GM21423 (cell line): ENCODE results near the gene NME7.
A peak's percentile ranks its signal among the peaks of the same experiment; 100 is the strongest.
"Not testable (repeated sequence)": the region's sequence is repeated elsewhere in the genome, so short reads cannot be mapped to it uniquely, and the experiment has no call there.

ENCODE experiments used
- ATAC-seq: cut with Tn5 transposase; IDR thresholded peaks from one replicate; pipeline ENCODE4 v1.9.1; 2021; ENCODE audit warnings: mild to moderate bottlenecking, moderate library complexity; ENCODE audit not compliant: unreplicated experiment

NME7 gene, protein sequence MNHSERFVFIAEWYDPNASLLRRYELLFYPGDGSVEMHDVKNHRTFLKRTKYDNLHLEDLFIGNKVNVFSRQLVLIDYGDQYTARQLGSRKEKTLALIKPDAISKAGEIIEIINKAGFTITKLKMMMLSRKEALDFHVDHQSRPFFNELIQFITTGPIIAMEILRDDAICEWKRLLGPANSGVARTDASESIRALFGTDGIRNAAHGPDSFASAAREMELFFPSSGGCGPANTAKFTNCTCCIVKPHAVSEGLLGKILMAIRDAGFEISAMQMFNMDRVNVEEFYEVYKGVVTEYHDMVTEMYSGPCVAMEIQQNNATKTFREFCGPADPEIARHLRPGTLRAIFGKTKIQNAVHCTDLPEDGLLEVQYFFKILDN

DNA sequence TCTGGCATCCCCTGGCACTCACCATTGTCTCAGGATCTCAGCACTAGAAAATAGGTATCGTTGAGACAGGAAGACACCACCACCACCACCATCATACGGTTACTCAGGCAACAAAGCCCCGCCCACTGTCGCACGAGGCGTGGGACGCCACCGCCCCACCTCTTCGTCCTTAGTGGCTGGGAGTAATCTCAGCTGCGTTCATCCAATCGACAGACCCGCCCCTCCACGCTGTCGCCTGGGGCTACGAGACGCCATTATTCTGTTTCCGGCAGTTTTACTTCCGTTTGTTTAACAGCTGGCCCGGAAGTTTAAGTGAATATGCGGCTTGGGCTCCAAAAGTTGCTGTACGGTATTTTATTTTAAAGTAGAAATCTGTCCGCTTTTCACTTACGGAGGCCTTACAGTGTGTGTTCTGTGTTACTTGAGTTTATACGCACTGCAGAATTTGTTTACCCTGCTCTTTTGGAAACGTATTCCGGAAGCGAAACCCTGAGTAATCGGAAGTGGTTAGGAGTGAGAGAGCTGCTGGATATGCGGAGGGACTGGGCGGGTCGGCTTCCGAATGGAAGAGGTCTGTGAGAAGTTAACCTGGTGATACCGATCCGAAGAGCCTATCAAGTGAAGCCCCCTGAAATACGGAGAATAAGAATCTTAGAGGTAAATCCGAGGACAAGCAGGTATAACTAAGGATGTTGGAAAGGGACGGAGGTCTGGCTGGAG lies at the start of gene NME7, which contains the start of gene BLZF1:
TSS of gene NME7 (minus strand) at position 112 of the 720 bp plus-strand sequence. CDS start at position 25, 87 bp downstream.
TSS of gene BLZF1 (plus strand) at position 510 of the 720 bp plus-strand sequence. CDS start 1,328 bp downstream, outside the sequence.
- peak; percentile 94 for ATAC-seq

DNA sequence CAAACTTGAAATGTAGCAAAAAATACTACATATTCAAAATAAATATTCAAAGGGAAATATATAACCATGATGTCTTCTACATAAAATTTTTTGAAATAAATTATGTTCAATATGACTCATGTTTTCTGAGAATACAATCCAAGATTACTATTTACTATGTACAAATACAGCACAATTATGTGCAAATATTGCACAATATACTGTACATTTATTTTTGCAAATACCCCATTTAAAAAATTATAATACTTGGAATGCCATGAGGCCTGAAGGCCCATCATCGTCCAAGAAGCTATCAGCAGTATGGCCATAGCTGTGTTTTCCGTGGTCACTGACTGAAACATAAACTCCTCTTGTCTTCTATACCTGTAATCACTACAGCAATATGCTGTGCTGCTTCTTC lies 47.4 kb upstream of the NME7 start:
- ATAC-seq: no peak

DNA sequence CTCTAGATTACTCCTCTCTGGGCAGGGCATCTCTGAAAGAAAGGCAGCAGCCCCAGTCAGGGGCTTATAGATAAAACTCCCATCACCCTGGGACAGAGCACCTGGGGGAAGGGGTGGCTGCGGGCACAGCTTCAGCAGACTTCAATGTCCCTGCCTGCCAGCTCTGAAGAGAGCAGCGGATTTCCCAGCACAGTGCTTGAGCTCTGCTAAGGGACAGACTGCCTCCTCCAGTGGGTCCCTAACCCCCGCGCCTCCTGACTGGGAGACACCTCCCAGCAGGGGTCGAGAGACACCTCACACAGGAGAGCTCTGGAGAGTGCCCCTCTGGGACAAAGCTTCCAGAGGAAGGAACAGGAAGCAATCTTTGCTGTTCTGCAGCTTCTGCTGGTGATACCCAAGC lies 40.7 kb upstream of the NME7 start:
- ATAC-seq: not testable (repeated sequence)

DNA sequence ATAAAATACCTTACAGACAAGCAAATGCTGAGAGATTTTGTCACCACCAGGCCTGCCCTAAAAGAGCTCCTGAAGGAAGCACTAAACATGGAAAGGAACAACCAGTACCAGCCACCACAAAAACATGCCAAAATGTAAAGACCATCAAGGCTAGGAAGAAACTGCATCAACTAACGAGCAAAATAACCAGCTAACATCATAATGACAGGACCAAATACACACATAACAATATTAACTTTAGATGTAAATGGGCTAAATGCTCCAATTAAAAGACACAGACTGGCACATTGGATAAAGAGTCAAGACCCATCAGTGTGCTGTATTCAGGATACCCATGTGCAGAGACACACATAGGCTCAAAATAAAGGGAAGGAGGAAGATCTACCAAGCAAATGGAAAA lies 35.0 kb upstream of the NME7 start:
- not testable (repeated sequence) for ATAC-seq

DNA sequence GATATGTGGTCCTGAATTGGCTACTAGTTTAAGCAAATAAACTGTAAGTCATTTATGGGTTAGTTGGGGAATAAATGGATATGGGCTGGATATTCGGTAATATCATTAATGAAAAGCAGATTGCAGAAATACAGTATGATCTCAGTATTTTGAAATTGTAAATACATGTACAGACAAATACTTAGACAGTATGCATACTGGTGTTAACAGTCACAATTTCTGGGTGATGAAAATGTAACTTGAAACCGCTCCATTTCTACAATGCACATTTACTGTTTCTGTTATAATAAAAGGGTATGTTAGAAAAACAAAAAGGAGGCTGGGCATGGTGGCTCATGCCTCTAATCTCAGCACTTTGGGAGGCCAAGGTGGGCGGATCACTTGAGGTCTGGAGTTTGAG lies 28.4 kb upstream of the NME7 start:
- ATAC-seq: no peak

DNA sequence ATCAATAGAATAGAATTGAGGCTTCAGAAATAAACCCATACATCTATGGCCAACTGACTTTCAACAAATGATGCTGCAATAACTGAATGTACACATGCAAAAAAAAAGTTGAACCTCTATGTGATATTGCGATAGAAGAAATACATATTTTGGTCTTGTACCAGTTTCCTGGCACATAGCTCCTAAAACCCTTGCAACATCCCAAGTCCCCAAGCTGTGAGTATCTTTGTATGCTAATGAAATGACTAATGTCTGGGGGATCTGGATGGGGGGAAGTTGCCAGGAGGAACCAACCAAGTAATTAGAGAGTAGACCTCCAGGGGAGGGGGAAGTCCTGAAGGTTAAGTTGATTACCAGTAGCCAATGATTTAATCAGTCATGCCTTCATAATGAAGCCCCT lies 24.8 kb upstream of the NME7 start:
- no peak for ATAC-seq

DNA sequence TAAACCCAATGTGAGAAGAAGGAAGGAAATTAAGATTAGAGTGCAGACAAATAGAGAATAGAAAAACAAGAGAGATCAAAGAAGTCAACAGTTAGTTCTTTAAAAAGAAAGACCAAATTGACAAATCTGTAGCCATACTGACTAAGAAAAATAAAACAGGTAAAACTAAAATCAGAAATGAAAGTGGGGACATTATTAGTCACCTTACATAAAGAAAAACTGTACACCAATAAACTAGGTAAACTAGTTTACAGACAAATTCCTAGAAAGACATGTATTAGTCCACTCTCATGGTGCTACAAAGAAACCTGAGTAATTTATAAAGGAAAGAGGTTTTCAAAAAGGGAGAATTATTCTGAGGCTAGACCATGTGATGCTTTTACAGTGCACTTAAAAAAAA lies 22.7 kb upstream of the NME7 start:
- ATAC-seq: no peak

DNA sequence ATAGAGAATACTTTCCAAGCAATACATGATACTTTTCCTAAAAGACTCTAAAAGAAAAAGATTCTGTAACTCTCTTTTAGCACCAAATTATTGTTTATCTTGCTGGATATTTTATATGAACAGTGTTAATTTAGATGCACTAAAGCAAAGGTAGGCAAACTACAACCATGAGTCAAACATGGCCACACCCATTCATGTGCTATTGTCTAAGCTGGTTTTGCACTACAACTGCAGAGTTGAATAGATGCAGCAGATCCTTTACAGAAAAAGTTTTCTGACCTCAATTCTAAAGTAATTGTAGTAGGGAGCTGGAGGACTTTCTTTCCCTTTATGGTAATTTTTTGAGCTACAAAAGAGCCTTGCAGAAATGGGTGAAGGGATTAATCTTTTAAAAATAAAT lies 19.8 kb upstream of the NME7 start:
- ATAC-seq: no peak

DNA sequence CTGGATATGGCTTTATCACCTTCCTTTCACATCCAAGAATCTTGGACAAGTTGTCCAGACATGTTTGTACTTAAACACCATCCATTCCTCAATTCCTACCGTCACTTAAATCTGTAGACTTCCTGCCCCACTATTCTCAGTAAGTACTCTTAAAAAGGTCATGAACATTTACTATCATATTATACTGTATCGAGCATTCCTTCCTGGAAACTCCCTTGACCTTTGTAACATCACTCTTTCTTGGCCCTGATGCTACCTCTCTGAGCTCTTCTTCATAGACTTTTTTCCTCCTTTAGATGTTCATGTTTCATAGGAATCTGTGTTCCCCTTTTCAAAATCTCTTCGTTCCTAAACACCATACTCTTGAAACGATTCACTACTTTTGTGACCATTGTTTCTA lies 15.9 kb upstream of the NME7 start:
- ATAC-seq: no peak

DNA sequence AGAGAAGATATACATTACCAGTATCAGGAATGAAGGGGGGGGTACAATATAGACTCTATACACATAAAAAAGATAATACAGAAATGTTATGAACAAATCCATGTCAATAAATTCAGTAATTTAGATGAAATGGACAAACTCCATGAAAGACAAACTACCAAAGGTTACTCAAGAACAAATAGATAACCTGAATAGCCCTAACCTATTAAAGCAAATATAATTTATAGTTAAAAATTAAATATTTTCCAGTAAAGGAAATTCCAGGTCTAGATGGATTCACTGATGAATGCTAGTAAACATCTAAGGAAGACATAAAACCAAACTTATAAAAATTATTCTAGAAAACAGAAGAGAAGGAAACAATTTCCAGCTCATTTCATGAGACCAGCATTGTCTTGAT lies 13.6 kb upstream of the NME7 start:
- no peak for ATAC-seq

DNA sequence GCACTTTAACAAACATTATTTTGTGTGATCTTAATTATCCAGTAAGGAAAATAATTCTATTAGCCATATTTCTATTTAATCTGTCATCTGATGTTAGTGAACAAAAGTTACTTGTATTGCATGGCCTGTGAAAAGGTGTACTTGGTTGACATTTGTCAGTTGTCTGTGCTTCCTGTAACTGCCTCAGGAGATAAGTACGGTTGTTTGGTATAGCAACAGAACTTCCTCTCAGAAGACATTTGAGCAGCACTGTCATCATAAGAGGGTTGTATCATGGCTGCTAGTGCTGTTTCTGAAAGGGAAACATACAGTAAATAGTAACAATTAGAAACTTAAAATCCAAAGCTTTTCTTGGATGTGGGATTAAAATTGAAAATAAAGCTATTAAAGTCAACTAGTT lies 3.8 kb upstream of the NME7 start:
- no peak for ATAC-seq

DNA sequence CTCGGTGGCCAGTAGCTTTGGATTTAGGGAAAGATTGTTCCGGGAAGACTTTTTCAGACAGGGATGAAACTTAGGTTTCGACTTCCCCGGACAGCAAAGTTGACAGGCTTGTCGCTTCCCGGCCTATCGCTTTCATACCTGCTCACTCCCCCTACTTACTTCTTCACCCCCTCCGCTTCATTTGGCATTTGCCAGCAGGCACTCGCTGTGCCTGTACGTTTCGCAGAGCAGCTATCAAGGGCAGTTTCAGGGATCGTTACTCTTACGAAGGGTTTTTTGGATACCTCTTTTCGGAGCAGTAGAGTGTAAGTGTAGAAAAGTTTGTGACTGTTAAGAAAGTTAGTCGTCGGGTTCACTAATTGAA lies 791 bp upstream of the NME7 start:
- peak; percentile 15 for ATAC-seq

DNA sequence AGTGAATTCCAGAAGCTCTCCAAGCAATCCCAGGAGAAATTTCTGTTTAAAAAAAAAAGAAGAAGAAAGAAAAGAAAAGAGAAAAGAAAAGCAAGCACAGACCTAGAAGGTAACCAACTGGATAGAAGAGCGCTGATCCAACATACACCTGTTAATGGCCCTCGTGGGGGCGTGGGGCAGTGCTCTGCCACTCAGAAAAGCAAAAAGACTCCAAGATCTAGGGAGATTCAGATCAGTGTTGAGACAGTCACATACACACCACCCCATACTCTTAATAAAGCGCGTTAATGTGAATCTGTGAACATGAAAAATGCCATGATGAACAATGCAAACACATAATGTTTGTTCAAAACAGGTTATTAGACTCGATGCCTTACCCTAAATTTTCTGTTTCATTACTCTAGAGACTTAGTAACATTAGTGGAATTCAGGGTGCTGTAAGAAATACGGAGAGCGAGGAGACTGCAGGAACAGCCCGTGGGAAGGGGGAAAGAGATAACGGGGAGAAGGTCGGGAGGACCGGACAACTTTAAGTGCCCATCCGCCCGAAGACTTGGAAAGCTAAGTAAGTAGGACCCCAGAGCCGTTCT lies 406 bp downstream of the NME7 start:
- ATAC-seq: no peak

DNA sequence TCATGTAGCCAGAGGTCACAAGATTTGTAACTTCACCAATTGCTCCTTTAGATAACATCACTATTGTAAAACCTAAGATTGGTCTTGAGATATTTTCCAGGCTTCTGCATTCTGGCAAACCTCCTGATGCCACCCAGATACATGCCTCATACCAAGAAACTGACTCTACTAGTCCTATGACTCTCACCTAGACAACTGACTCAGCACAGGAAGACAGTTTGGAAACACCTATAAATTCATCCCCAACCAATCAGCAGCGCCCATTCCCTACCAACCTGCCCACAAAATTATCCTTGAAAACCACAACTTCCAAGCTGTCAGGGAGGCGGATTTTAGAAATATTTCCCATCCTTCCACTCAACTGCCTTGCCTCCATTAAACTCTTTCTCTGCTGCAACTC lies 2.6 kb downstream of the NME7 start:
- no peak for ATAC-seq

DNA sequence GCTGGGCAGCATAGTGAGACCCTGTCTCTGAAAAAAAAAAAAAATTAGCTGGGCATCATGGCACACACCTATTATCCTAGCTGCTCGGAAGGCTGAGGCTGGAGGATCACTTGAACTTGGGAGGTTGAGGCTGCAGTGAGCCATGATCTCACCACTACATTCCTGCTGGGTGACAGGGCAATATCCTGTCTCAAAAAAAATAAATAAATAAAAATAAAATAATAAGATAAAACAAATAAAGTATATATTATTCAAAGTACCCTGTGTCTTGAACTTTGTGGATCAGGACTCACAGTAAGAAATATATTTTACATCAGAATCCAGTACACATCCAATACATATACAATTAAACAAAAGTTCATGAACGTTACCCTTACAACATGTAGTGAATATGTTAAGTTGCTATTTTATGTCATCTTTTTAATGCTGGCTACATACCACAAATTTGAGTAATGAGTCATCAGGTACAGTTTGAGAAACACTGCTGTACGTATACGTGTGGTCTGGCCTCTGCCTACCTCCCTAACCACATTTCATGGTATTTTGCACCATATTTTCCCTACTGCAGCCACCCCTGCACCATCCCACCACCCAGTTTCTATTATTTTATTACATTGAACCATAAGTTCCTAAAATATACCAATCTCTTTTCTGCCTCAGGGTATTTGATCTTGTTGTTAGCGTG lies 4.4 kb downstream of the NME7 start:
- ATAC-seq: peak; percentile 25

DNA sequence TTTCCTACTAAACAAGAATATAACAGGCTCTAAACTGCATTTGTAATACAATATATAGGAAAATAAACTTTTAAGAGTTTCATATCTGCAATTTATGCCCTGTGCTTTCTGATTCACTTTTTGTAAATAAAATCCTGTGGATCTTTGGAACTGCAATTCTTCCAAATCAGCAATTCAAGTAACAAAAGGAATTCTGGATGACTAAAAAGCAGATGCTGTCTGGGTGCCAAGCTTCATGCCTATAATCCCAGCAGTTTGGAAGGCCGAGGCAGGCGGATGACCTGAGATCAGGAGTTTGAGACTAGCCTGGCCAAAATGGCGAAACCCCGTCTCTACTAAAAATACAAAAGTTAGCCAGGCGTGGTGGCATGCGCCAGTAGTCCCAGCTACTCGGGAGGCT lies 6.3 kb downstream of the NME7 start:
- no peak for ATAC-seq

DNA sequence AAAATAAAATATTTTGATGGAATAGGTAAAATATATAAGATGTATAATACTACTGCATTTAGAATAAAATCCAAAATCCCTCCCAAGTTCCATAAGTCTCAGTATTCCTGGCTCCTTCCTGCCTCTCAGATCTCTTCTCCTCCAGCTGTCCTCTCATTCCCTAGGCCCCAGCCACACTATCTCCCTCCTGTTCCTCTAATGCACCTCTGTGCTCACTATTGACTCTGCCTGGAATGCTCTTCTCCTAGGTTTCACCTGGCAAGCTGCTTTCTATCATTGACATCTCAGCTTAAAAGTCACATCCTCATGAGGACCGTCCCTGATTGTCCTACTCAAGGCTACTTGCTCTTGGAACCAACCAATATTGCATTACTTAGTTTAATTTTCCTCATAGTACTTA lies 7.2 kb downstream of the NME7 start:
- ATAC-seq: no peak

DNA sequence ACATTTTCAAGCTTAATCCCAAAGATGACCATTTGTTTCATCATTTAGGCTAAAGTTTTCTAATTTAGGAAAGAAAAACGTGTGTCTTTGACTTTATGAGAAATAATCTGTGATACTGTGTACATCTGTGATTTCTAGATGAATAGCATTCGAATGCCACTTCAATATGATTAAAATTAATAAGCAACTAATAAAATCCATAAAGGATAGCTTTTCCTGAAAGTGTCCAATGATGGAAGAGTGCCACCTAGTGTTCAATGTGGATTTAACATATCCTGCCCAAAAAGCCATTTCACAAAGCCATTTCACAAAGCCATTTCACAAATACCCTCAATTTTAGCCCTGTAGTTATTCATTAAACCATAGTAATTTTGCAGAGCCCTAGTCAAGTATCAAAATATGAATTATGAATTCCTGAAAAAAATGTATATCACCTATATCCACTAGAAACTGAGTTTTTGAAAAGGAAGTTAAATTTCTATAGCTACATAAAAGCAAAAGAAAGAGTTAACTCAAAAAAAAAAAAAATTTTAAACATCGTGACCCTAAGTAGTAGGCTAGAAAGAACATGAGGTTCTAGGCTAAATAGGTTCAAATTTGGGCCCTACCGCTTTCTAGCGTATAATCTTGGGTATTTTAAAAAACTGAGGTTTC lies 19.1 kb downstream of the NME7 start:
- no peak for ATAC-seq

DNA sequence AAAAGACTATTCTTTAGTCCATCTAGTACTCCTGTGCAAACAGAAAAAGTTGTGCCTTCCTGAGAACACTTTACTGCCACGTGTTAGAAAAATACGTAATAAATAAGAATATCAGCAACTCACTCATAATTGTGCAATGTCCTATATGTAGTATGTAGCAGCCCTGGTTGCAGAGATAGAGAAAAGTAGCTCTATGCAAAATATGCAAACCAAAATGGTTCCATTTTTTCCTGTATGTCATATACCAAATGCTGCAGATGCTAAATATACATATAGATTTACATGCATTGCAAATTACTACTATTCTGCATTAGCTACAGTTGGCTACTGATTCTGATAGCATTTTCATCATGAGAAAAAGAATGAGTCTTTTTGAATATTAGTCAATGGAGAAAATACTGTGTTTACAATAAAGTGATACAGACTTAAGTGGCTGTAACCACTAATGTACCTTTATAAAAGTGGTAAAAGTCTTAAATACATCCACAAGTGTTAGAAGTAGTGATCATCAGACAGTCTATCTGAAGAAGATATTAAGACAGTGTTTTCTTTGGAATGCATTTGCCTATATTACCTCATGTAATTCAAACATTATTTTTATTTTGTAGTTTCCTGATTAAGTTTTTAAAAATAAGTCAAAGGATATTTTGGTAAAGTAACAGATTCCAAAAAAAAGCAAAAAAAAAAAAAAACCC lies 19.8 kb downstream of the NME7 start:
- no peak for ATAC-seq

DNA sequence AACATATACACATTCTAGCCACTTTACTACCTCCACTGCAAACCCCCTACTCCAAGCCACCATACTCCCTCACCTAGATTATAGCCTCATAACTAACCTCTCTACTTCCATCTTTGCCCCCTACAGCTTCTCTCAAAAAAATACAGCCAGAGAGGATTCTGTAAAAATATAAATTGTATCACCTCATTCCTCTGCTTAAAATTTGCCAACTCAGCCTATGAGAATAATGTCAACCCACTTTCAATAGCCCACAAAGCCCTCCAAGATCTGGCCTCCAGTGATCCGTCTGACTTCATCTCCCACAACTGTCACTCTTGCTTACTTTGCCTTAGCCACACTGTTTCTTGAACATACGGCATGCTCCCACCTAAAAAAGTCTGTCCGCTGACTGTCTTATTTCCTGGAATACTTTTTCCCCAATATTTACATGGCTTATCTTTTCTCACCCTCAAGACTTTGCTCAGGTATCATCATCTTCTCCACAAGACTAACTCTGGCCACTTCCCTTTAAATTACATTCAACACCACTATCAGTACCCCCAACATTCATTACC lies 21.5 kb downstream of the NME7 start:
- no peak for ATAC-seq
